OCI-LY3 (cell line): ENCODE results near the gene GPR84.

ENCODE experiments used
- EZH2phosphoT487 ChIP-seq: fragments of 200-600 bp; shearing (Covaris generic); IDR thresholded peaks from 2 replicates; pipeline ENCODE4 v1.6.1; 2018; ENCODE audit warnings: antibody characterized with exemption, mixed run types, low read depth
- TF ChIP-seq, protein P1 (sequence below): fragments of 200-600, 300-600 bp; sonication (generic); IDR thresholded peaks from 2 replicates; pipeline ENCODE4 v1.5.1; 2014; ENCODE audit warnings: antibody characterized with exemption, low read length, low read depth

DNA sequence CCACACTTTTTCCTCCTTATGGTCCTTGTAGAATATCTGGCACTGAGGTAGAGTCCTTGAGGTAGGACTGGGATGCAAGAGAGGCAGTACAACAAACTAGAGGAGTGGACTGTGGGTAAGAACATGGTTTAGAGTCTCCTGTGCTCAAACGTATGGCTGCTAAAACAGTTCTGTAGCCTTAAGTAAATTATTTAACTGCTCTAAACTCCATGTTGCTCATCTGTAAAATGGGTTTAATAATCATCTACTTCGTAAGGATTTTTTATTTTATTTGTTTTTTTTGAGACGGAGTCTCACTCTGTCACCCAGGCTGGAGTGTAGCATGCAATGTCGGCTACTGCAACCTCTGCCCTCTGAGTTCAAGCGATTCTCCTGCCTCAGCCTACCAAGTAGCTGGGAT, 42.9 kb downstream of the GPR84 start:
- TF ChIP-seq, protein P1, sequence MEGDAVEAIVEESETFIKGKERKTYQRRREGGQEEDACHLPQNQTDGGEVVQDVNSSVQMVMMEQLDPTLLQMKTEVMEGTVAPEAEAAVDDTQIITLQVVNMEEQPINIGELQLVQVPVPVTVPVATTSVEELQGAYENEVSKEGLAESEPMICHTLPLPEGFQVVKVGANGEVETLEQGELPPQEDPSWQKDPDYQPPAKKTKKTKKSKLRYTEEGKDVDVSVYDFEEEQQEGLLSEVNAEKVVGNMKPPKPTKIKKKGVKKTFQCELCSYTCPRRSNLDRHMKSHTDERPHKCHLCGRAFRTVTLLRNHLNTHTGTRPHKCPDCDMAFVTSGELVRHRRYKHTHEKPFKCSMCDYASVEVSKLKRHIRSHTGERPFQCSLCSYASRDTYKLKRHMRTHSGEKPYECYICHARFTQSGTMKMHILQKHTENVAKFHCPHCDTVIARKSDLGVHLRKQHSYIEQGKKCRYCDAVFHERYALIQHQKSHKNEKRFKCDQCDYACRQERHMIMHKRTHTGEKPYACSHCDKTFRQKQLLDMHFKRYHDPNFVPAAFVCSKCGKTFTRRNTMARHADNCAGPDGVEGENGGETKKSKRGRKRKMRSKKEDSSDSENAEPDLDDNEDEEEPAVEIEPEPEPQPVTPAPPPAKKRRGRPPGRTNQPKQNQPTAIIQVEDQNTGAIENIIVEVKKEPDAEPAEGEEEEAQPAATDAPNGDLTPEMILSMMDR: no peak
- no peak for TF ChIP-seq EZH2phosphoT487
